HG02610 (cell line): Measurements from ENCODE around the gene OR52K2.
"Not testable (repeated sequence)": the region's sequence is repeated elsewhere in the genome, so short reads cannot be mapped to it uniquely, and the experiment has no call there.

Source experiments
- ATAC-seq: cut with Tn5 transposase; IDR thresholded peaks from one replicate; pipeline ENCODE4 v1.9.1; 2021; ENCODE audit warnings: mild to moderate bottlenecking, moderate library complexity; ENCODE audit not compliant: unreplicated experiment

Gene OR52K2

DNA sequence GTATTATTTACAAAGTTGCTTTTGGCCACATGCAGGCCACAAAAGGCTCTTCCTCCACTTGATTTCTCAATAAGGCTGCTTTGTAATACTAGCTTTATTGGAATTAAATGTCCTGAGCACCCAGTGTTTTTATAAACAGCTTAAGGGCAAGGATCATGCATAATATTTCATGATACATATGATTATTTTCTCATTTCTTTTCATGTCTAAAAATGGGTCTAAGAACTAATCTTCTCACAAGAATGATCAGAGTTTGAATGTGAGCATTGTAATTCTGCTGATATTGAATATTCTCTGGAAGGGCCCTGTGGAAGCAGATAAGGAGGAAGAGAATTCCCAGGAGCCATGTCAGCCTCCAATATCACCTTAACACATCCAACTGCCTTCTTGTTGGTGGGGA lies at the start of gene OR52K2:
Gene OR52K2, plus strand, starts transcription at position 301 of the 400 bp plus-strand sequence. Its CDS starts 45 bp downstream, at position 346.
- no peak for ATAC-seq

DNA sequence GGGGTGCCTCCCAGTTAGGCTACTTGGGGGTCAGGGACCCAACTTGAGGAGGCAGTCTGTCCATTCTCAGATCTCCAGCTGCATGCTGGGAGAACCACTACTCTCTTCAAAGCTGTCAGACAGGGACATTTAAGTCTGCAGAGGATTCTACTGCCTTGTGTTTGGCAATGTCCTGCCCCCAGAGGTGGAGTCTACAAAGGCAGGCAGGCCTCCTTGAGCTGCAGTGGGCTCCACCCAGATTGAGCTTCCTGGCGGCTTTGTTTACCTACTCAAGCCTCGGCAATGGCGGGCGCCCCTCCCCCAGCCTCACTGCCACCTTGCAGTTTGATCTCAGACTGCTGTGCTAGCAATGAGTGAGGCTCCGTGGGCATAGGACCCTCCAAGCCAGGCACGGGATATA lies 42.9 kb upstream of the OR52K2 start:
- ATAC-seq, result not testable (repeated sequence)

DNA sequence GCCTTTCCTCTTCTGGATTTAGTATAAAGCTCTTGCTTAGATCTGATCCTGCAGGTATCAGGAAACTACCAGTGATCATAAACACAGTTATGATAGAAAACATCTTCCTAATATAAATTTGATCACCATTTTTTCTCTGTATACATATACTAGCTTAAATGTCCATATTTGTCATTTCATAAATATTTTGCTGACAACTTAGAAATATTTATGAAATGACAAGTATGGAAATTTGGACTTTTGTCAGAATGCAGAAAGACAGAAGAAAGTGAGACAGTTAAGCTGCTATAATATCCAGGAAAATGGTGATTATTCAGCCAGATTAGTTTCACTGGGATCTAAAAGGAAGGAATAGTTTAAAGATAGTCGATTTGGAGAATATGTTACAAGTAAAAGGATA lies 32.8 kb upstream of the OR52K2 start:
- no peak for ATAC-seq

DNA sequence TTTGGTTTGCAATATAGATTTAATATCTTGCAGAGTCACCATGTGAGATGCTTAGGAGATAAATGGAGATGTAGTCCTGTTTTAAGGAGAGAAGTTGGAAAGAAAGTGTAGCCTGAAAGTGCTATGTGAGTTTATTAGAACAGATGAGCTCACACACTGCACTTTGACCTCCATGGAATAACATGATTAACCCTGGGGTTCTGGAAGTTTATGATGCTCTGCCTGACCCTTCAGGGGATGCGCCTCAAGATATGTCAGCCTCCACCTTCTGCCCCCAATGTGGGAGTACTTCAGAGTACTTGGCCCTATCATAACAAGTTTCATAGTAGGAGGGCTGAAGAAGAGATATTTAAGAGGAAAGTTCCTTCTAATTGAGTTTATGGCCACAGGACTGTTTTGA lies 32.3 kb upstream of the OR52K2 start:
- ATAC-seq, result no peak

DNA sequence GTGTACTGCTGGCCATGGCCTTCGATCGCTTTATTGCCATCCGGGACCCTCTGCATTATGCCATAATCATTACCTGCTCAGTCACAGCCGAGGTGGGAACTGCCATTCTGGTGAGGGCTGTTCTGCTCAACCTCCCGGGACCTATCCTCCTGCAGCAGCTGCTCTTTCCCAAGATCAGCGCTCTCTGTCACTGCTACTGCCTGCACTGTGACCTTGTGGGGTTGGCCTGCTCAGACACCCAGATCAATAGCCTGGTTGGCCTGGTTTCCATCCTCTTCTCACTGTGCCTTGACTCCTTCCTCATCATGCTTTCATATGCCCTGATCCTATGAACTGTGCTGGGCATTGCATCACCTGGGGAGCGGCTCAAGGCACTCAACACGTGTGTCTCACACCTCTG lies 30.7 kb upstream of the OR52K2 start:
- no peak for ATAC-seq

DNA sequence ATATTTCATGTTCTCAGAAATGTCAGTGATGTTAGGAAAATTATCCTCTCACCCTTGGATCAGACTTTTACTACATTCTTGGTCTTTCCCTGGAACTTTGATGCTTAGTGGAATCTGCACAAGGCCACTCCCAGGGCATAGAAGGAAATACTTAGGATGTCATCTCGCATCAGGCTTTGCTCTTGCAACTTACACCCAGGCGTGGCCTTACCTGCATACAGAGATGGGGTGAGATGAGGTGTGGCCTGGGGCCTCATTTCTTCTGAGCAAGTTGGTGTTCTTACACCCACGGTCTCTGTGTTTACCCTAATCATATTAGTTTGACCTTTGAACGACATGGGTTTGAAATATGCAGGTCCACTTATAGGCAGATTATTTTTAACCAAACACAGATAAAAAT lies 19.0 kb upstream of the OR52K2 start:
- no peak for ATAC-seq

DNA sequence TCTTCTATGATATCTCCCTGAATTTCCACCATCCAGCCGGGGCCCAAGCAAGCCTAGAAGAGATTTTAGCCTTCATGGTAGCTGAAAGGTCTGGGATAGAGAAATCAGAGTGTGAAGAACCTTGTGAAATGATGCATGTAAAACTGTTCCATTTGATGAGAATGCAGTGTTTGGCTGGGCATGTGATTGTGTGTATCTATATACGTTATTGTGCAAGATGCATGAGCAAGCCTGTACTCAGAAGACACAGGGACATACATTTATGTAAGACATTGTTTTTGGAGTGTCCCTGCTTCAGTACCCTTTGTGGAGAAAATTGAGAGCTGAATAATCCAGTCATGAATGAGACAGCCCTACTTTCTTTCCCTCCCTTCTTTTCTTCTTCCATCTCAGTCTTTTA lies 15.2 kb upstream of the OR52K2 start:
- no peak for ATAC-seq

DNA sequence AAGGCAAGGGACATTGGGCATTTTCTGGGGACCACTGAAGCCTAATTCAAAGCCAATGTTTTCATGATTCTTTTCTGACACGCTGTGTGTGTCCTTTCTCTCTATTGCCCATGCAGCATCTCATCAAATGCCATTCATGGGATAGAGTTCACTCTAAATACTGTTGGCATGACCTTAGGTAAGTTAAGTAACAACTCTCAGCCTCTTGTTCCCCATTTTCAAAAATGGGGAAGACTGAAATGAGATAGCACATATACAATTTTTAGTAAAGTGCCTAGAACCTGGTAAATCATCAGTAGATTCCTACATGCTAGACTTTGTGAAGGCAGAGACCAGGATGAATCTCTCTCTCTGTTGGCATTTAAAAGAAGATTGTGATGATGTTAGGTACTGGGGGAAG lies 12.7 kb upstream of the OR52K2 start:
- ATAC-seq, result no peak

DNA sequence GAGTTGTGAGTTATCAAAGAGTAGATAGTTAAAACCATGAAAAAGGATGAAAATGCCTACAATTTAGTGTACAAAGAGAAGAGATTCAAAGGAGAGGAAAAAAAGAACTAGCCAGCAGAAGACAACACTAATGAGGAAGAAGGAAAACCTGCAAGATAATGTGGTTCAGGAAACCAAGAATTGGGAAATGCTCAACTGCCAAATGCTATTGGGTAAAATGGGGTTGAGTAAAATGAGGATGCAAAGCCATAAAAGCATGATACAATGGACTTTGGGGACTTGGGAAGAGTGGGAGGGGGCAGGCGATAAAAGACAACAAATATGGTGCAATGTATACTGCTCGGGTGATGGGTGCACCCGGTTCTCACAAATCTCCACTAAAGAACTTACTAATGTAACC lies 7.6 kb upstream of the OR52K2 start:
- ATAC-seq, result no peak

DNA sequence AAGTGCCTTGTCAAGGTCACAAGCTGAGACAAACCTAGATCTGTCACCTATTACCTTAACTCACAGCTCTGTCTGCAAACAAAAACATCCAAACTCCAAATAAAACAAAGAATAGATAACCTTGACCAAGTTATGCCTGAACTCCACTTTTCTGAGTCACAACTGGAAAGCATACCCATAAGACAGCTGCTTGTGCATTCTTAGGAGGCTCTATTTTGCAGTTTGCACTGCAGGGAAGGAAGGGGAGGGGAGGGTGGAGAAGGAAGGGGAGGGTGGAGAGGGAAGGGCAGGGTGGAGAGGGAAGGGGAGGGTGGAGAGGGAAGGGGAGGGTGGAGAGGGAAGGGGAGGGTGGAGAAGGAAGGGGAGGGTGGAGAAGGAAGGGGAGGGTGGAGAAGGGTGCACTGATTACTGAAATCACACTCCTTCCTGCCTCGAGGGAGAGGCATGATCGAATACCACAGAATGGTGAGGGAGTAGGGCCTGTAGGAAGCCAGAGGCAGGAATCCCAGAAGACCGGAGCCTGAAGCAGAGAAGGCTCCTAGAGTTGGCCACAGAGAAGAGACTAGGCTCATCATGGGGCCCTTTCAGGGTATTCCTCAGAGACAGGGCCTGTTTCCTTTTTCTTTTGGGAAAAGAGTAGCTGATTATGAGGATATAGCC lies 5.7 kb upstream of the OR52K2 start:
- no peak for ATAC-seq

DNA sequence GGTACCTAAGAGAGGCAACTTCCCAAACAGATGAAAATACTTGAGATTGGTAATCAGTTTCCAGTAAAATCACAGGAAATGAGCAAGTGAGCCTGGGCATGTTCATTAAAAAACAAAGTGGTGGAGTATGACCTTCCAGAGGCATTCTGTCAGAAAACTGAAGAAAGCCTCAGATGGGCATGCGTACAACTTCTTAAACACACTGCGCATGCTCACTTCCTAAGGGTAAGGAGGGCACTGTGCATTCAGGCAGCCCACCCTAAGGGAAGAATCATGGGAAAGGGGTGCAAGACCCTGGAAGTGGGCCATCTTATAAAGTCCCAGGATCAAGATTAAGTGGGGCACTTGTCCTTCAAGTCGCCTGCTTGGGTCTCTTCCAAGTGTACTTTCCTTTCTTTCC lies 4.0 kb downstream of the OR52K2 start:
- ATAC-seq, result no peak

DNA sequence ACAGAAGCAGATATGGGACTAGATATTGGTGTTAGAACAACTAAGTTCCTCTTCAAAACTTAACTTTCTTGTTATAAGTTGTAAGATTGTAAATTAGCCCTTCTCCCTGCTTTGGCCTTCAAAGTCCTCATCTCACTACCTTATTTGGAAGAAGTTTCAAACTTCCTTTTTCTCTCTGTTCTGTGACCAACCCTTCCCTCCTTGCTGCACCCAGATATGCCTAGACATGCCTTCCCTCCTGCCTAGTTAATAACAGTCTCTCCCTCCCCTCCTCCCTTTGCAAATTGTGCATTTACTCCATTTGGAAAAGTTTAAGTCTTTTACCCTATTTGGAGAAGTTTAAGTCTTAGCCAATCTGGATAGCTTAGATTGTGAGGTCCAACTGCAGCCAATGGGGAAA lies 4.9 kb downstream of the OR52K2 start:
- ATAC-seq, result no peak

DNA sequence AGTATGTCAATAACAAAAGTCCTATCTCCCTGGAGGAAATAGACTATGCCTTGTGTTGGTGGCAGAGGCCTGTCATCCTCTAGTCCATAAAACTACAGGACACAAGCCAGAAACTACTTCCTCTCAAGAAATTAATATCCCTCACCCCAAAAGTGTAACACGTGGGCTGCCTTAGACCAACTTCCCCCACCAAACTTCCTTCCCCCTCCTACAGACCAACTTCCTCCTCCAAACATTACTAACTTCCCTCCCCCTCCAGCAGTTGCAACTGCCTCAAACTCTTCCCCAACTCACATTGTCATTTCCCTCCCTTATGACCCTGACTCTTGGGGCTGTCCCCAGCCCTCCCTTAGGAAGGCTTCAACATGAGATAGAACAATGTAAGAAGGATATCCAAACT lies 6.3 kb downstream of the OR52K2 start:
- ATAC-seq, result no peak

DNA sequence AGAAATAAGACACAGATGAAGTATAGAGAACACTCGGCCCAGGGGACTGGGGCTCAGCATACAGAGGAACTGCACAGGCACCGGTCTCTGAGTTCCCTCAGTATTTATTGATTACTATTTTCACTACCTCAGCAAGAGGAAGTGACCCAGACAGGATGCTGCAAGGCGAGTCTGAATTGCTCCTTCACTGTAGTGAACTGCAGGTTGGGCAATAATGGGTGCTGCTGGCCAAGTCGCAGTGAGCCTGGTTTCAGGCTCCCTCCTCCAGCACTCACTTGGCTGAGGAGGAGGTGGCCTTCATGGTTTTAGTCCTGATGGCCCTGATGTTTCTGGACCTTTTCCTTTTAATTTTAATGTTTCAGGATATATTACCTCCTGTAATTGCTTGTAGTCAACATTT lies 10.4 kb downstream of the OR52K2 start:
- no peak for ATAC-seq

DNA sequence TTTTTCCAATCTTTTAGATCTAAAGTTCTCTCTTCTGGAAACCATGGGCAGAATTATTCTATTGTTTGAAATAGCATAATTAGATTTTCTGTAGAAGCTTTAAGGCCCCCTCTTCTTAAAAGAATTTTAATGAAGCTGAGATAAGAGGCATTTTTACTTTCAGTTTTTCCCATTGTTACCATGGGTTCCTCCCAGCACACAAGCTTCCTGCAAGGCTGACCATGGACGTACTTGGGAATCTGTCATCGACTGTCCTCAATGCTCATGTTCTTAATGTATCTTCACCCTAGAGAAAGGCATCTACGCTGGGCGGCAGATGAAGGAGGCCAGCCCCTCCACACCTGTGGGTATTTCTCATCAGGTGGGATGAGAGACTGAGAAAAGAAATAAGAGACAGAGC lies 11.1 kb downstream of the OR52K2 start:
- ATAC-seq, result no peak

DNA sequence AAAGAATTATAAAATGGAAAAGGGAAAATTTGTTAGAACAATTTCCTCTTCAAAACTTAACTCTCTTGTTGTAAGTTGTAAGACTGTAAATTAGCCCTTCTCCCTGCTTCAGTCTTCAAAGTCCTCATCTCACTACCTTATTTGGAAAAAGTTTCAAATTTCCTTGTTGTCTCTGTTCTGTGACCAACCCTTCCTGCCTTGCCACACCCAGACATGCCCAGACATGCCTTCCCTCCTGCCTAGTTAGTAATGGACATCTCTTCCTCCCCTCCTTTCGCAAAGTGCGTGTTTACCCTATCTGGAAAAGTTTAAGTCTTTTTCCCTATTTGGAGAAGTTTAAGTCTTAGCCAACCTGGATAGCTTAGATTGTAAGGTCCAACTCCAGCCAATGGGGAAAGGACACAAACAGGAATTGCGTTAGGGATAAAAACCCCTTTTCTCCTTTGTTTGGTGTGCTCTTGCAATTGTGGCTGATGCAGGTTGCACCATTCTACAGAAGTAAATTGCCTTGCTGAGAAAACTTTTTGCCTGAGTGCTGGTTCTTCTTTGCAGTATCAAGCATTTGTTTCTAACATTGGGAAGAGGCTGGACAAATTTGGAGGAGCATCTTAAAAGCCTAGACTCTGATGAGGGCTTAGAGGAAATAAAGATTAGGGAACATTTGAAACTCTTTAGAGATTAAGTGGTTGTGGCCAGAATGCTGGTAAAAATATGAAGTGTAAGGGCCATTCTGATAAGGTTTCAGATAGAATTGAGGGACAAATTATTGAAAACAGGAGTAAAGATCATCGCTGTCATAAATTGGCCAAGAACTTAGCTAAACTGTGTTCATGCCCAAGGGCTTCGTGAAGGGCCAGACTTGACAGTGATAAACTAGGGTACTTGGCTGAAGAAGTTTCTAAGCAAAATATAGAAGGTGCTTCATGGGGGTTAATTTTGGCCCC lies 15.4 kb downstream of the OR52K2 start:
- ATAC-seq, result no peak

DNA sequence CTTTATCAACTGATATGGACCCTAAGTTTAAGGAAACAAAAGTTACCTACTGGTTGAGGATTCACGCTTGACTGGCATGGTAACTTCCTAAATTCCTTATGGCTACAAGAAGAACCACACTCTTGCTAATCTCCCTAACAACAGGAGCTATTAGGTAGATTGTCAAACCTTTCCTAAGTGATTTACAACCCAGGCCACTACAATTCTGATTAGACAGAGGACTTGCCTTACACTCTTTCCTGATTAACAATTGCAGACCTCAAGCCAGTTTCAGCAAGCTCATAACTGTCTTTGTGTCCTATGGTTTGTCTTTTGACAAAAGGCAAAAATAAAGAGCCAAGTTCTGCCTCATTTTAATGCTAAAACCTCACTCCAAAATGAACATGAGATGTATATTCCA lies 16.3 kb downstream of the OR52K2 start:
- no peak for ATAC-seq

DNA sequence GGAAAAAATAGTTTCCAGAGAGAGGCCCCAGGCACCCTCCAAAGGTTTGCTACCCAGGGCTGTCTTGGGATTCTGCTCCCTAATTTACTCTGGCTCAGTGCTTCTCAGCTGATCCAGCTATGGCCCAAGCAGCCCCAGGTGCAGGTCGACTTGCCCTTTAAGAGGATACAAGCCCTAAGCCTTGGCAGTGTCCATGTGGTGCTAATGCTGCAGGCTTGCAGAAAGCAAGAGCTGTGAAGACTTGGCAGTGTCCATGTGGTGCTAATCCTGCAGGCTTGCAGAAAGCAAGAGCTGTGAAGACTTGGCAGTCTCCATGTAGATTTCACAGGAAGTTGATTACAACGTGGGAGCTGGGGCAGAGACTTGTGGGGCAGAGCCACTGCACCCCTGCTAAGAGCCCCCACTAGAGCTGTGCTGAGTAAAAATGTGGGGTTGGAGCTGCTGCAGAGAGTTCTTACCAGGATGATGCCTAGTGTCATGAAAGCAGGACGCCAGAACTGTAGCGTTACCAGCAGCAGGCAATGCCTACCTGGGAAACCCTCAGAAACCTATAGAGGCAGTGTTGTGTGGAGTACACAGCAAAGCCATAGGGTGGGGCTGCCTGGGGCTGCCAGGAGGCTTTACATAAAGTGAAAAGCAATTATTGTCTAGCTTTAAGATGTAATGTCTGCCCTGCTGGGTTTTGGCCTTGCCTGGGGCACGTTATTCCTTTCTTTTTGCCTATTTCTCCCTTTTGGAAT lies 17.2 kb downstream of the OR52K2 start:
- no peak for ATAC-seq

DNA sequence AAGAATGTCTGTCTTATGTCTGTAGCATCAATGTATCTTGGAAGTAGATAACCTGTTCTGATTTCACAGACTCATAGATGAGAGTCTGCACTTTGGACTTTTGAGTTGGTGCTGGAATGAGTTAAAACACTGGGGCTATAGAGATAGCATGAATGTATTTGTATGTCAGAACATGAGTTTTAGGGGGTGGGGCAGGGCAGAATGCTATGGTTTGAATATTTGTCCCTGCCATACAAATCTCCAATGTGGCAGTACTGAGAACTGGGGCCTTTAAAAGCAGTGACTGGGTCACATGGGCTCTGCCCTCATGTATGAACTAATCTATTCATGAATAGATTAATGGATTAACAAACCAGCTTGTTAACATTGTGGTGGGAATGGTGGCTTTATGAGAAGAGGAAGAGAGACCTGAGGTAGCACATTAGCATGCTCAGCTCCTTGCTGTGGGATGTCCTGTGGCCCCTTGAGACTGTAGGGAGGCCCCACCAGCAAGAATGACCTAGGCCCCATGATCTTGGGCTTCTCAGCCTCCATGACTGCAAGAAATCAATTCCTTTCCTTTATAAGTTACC lies 17.9 kb downstream of the OR52K2 start:
- no peak for ATAC-seq

DNA sequence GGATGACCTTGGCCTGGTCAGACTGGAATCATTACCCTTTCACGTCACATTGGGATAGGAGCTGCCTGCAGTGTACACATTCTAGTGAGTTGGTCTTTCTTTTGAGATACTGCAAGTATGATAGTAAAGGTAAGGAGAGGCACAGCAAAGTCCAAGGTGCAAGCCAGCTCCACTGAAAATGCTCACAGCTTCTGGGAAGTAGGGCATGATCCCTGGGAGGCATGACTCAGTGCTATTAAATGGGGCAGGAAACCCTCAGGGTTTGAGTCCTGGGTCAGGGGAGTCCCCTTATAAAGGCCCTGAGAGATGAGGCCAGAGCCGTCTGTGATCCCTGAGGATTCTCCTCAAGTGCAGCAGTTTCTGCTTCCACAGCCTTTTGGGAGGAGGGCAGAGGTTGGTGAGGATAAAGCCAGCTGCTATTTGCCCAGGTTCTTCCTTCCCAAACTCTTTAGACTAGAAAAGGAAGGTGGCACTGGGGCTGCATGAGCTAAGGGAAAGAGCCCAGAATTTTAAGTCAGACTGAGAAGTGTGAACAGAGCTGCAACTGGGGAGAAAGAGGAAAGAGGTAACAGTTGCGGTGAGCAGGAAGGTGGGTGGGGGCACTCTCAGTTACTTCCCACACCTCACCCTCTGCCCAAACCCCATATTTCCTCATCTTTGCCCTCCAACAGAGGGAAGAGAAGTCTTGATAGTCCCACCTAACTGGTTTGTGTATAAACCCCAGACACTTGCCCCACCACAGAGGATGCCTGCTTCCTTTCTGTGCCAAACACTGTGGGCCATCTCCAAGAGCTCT lies 18.9 kb downstream of the OR52K2 start:
- no peak for ATAC-seq

DNA sequence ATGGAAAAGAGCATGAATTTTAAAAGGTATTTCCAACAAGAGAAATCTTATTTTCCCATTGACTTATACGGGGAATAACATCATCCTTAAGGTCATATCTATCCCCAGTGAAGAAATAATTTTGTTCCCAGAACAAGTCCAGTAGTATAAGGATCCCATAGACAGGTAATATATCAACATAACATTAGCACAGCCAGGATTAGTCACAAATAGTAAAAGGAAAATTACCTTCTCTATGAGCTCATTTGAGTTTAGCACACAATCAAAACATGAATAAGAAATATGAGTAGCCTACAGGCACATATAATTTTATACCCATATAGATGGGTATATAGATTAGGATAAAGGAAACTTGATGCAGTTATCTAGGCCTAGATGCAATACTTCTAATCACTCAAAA lies 30.5 kb downstream of the OR52K2 start:
- ATAC-seq, result no peak
